GM12878 (cell line): ENCODE results near the gene TFB1M. TPM values are rescaled to one million over a fixed set of nuclear protein-coding genes. Genes with fewer than 3 reads are reported as not detected.

Experiments
- BMI1 ChIP-seq: fragments of 450-650 bp; IDR thresholded peaks from 2 replicates; pipeline ENCODE4 v1.6.1; 2016; ENCODE audit warnings: mild to moderate bottlenecking, moderate library complexity, borderline replicate concordance
- LARP7 ChIP-seq: fragments of 450-650 bp; IDR thresholded peaks from 2 replicates; pipeline ENCODE4 v1.6.1; 2017; ENCODE audit warnings: mild to moderate bottlenecking
- SMAD1 ChIP-seq: fragments of 450-650 bp; IDR thresholded peaks from 2 replicates; pipeline ENCODE4 v1.6.1; 2018; ENCODE audit warnings: mild to moderate bottlenecking, low read depth; ENCODE audit not compliant: partially characterized antibody
- SMC3 ChIP-seq: IDR thresholded peaks from 2 replicates; pipeline ENCODE4 v1.6.1; 2011; ENCODE audit warnings: low read length, improper control_type of control experiment, borderline replicate concordance
- ZNF217 ChIP-seq: fragments of 450-650 bp; IDR thresholded peaks from 2 replicates; pipeline ENCODE4 v1.6.1; 2017; ENCODE audit warnings: antibody characterized with exemption, mild to moderate bottlenecking
- polyA plus RNA-seq, 11 experiments: library from polyadenylated mRNA; depleted of rRNA in 4 of 11; unstranded in 6 of 11; stranded (reverse) in 5 of 11; fragments of >200 nt; fragmentation: Nextera tagmentation in 4 of 11; fragmentation: Illumina TruSeq in 1 of 11; extraction: Ambion mirVana in 4 of 11; extraction: Trizol in 1 of 11; gene quantifications; 1 replicate in 1 of 11; 2 replicates in 10 of 11; pipeline versions ENCODE4 v1.2.1 to v1.2.3, GENCODE V29; 2011 to 2016; ENCODE audit warnings: inconsistent platforms in 2 of 11, missing spikeins in 2 of 11, low read depth in 1 of 11
- total RNA-seq, 4 experiments: library from RNA; depleted of rRNA in 3 of 4; stranded (reverse); fragments of >200 nt in 3 of 4; fragmentation: Illumina TruSeq in 1 of 4; extraction: Trizol in 1 of 4; gene quantifications; 2 replicates each; pipeline versions ENCODE4 v1.2.1 to v1.2.3, GENCODE V29; 2013 to 2021
- TF ChIP-seq, protein P1 (sequence below): fragments of 450-650 bp; IDR thresholded peaks from 2 replicates; pipeline ENCODE4 v1.6.1; 2017; ENCODE audit warnings: mild to moderate bottlenecking, moderate library complexity
- TF ChIP-seq, protein P2 (sequence below): IDR thresholded peaks from 2 replicates; pipeline ENCODE4 v1.6.1; 2012; ENCODE audit warnings: mild to moderate bottlenecking, low read depth, low read length
- TF ChIP-seq, protein P3 (sequence below): fragments of 450-650 bp; IDR thresholded peaks from 2 replicates; pipeline ENCODE4 v1.6.1; 2016; ENCODE audit warnings: mild to moderate bottlenecking, moderate library complexity, borderline replicate concordance

TFB1M gene
- total and polyA plus RNA-seq, 10 of the 15 experiments (the other 5 are each of a cell fraction or from before 2014, with no cell fraction given) = 29.9 to 117 (median 41.3) TPM

DNA sequence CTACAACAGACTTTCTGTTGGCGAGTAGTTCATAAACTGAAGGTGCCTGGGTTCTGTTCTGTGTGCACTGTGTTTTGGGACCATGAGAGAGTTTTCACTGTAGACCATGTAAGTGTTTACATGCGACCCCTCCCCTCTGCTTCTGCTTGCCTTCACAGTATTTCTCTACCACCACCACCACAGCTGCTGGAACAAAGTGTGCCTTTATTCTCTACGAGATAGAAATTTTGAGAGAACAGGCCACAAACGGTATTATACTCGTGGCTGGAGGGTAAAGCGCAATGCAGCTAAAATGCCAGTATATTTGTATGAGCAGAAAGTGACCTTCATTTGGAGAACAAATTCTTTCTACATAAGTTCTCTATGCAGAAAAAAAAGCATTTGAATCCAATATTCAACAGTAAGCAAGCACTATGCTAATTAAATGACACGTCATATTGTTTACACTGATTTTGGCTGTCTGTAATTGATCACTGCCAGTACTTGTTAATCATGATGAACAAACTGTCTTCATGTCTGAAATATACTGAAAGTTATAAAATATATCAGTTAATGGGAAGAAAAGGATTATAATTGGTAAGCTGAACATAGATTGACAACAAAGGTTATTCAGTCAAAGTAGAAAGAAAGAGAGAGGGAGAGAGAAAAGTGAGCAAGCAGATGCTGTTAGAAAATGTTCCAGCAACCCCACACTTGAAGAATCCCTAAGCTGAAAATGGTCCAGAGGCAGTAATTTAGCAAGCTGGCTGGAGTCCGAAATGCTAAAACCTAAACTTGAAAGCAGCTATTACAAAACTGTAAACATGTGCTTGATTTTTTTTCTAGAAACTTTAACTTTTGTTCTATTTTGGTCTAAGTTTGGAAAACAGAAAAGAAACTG, 41.7 kb downstream of the TFB1M start (continued):
- TF ChIP-seq, protein P1, sequence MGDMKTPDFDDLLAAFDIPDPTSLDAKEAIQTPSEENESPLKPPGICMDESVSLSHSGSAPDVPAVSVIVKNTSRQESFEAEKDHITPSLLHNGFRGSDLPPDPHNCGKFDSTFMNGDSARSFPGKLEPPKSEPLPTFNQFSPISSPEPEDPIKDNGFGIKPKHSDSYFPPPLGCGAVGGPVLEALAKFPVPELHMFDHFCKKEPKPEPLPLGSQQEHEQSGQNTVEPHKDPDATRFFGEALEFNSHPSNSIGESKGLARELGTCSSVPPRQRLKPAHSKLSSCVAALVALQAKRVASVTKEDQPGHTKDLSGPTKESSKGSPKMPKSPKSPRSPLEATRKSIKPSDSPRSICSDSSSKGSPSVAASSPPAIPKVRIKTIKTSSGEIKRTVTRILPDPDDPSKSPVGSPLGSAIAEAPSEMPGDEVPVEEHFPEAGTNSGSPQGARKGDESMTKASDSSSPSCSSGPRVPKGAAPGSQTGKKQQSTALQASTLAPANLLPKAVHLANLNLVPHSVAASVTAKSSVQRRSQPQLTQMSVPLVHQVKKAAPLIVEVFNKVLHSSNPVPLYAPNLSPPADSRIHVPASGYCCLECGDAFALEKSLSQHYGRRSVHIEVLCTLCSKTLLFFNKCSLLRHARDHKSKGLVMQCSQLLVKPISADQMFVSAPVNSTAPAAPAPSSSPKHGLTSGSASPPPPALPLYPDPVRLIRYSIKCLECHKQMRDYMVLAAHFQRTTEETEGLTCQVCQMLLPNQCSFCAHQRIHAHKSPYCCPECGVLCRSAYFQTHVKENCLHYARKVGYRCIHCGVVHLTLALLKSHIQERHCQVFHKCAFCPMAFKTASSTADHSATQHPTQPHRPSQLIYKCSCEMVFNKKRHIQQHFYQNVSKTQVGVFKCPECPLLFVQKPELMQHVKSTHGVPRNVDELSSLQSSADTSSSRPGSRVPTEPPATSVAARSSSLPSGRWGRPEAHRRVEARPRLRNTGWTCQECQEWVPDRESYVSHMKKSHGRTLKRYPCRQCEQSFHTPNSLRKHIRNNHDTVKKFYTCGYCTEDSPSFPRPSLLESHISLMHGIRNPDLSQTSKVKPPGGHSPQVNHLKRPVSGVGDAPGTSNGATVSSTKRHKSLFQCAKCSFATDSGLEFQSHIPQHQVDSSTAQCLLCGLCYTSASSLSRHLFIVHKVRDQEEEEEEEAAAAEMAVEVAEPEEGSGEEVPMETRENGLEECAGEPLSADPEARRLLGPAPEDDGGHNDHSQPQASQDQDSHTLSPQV = no peak
- no peak for TF ChIP-seq SMAD1
- TF ChIP-seq BMI1 = no peak
- TF ChIP-seq, protein P2, sequence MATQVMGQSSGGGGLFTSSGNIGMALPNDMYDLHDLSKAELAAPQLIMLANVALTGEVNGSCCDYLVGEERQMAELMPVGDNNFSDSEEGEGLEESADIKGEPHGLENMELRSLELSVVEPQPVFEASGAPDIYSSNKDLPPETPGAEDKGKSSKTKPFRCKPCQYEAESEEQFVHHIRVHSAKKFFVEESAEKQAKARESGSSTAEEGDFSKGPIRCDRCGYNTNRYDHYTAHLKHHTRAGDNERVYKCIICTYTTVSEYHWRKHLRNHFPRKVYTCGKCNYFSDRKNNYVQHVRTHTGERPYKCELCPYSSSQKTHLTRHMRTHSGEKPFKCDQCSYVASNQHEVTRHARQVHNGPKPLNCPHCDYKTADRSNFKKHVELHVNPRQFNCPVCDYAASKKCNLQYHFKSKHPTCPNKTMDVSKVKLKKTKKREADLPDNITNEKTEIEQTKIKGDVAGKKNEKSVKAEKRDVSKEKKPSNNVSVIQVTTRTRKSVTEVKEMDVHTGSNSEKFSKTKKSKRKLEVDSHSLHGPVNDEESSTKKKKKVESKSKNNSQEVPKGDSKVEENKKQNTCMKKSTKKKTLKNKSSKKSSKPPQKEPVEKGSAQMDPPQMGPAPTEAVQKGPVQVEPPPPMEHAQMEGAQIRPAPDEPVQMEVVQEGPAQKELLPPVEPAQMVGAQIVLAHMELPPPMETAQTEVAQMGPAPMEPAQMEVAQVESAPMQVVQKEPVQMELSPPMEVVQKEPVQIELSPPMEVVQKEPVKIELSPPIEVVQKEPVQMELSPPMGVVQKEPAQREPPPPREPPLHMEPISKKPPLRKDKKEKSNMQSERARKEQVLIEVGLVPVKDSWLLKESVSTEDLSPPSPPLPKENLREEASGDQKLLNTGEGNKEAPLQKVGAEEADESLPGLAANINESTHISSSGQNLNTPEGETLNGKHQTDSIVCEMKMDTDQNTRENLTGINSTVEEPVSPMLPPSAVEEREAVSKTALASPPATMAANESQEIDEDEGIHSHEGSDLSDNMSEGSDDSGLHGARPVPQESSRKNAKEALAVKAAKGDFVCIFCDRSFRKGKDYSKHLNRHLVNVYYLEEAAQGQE = no peak
- TF ChIP-seq LARP7 = no peak
- TF ChIP-seq SMC3 = no peak
- TF ChIP-seq, protein P3, sequence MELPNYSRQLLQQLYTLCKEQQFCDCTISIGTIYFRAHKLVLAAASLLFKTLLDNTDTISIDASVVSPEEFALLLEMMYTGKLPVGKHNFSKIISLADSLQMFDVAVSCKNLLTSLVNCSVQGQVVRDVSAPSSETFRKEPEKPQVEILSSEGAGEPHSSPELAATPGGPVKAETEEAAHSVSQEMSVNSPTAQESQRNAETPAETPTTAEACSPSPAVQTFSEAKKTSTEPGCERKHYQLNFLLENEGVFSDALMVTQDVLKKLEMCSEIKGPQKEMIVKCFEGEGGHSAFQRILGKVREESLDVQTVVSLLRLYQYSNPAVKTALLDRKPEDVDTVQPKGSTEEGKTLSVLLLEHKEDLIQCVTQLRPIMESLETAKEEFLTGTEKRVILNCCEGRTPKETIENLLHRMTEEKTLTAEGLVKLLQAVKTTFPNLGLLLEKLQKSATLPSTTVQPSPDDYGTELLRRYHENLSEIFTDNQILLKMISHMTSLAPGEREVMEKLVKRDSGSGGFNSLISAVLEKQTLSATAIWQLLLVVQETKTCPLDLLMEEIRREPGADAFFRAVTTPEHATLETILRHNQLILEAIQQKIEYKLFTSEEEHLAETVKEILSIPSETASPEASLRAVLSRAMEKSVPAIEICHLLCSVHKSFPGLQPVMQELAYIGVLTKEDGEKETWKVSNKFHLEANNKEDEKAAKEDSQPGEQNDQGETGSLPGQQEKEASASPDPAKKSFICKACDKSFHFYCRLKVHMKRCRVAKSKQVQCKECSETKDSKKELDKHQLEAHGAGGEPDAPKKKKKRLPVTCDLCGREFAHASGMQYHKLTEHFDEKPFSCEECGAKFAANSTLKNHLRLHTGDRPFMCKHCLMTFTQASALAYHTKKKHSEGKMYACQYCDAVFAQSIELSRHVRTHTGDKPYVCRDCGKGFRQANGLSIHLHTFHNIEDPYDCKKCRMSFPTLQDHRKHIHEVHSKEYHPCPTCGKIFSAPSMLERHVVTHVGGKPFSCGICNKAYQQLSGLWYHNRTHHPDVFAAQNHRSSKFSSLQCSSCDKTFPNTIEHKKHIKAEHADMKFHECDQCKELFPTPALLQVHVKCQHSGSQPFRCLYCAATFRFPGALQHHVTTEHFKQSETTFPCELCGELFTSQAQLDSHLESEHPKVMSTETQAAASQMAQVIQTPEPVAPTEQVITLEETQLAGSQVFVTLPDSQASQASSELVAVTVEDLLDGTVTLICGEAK = no peak
- TF ChIP-seq ZNF217 = no peak
- TF ChIP-seq, all 136 proteins: peak for 0
